Measurements from ENCODE around the gene BAIAP2. TPM values are rescaled to one million over a fixed set of nuclear protein-coding genes. Genes with fewer than 3 reads are reported as not detected.

Gene BAIAP2
- polyA plus RNA-seq, 2 of the 4 experiments (the other 2 are of a cell fraction): 7.1 to 27.5 TPM

DNA sequence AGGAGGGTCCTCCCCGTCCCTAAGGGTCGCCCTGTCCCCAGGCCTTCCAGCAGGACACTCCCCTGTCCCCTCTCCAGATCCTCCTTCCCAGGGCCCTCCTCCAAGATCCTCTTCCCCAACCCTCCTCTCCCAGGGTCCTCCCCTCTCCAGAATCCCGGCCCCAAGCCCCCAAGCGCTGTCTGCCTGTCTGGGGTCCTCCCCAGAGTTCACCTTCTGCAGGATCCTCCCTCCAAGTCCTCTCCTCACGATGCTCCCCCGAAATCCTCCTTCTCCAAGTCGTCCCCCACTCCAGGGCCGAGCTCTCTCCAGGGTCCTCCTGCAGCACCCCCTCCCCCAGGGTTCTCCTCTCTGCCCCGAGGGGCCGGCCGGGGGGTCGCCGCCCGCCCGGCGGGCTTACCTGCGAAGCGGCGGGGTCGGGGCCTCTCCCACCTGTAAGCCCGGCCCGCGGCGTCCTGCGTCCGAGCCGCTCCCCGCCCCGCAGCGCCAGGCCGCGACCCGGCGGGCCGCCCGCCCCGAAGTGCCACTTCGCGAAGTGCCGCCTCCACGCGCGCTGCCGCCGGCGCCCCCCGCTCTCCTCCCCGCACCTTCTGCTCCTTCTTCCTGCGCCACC is 678 bp upstream of the BAIAP2 start:
- no peak for TF ChIP-seq FOXS1 (CRISPR knock-in tag; IDR thresholded peaks at IDR 0.05)
- TF ChIP-seq PHF8 (IDR thresholded peaks at IDR 0.05; ENCODE audit: borderline replicate concordance, low read depth): 0 out of 2 replicates have a peak, but pooled peaks have one; percentile 23
- ChIA-PET POLR2A (no interaction called here), CTCF (interaction anchor here (3.4 to 37.9 kb wide), 2 partner anchors 10 to 64 kb away, joined by 33 to 880 read pairs; no protein-coding TSS in a partner anchor)
- Histone ChIP-seq H3K27ac (peak overlapping the region; percentile 71 to 90), H3K4me1 (peaks cover 13% of the 10 kb centered on the region; the same call in 2 of the 3 replicates), H3K9me3 (no peaks in the 10 kb centered on the region), H3K4me2 (peak overlapping the region; percentile 95), H3K4me3 (peak overlapping the region; percentile 72)
- ATAC-seq: peak; percentile 27 to 62
- no peak for FAIRE-seq
- 9% methylated on average over 18 of the region's 49 CpGs for WGBS (ENCODE audit: missing lambda C conversion rate)
- DNase-seq (ENCODE audit: low read depth in 1 of 2, low spot score in 1 of 2): no peak

DNA sequence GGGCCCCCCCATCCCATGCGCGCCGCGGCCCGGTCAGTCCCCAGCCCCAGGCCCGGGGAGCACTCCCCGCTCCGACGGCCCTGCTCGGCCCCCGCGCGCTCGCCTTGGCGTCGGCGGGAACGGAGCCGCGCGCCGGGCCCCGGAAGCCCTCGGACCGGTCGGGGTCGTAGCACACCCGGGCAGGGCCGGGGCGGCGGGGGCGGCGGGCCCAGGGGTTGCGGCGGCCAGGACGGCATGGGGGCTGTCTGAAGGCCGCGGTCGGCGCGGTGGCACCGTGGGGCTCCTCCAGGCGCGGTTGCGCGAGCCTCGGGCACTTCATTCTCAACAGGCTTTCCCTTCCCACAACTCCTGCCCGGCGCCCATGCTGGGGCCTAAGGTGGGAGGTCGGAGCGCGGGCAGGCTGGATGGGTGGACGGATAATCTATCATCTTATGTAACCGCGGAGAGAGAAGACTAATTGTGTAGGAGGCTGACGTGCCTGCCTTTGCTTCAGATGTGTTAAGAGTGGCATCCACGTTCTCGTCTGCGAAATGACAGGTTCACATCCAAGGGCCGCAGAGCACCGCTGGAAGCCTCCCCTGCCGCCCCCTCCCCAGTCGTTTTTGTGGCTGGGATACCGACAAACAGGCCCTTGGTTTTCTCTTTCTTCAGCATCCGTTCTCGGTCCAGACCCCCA is 708 bp downstream of the BAIAP2 start:
- no peak for TF ChIP-seq RFX5 (IDR thresholded peaks at IDR 0.05)
- TF ChIP-seq, protein P1, sequence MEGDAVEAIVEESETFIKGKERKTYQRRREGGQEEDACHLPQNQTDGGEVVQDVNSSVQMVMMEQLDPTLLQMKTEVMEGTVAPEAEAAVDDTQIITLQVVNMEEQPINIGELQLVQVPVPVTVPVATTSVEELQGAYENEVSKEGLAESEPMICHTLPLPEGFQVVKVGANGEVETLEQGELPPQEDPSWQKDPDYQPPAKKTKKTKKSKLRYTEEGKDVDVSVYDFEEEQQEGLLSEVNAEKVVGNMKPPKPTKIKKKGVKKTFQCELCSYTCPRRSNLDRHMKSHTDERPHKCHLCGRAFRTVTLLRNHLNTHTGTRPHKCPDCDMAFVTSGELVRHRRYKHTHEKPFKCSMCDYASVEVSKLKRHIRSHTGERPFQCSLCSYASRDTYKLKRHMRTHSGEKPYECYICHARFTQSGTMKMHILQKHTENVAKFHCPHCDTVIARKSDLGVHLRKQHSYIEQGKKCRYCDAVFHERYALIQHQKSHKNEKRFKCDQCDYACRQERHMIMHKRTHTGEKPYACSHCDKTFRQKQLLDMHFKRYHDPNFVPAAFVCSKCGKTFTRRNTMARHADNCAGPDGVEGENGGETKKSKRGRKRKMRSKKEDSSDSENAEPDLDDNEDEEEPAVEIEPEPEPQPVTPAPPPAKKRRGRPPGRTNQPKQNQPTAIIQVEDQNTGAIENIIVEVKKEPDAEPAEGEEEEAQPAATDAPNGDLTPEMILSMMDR (IDR thresholded peaks at IDR 0.05): 0 out of 3 replicates have a peak, but pooled peaks have one; percentile 3
- DNase-seq (ENCODE audit: low read depth in 1 of 2, low spot score in 1 of 2): no peak
- WGBS (ENCODE audit: missing lambda C conversion rate): 60% methylated on average over 28 of the region's 66 CpGs
- no peaks in the 10 kb centered on the region for H3K9me3 ChIP-seq
- CTCF ChIA-PET: interaction anchor here (1.5 to 37.9 kb wide), 3 partner anchors 8 to 62 kb away, joined by 6 to 880 read pairs (median 26); no protein-coding TSS in a partner anchor
- H3K4me1 ChIP-seq: peaks cover 26% of the 10 kb centered on the region
- peak in 1 of 2 experiments; percentile 2; a peak in 2 of 6 replicates for ATAC-seq
- H3K4me3 ChIP-seq: peak overlapping the region; percentile 72
- H3K4me2 ChIP-seq: peak overlapping the region; percentile 82
- POLR2A ChIA-PET: interaction anchor here (0.7 to 1.4 kb wide), 7 partner anchors 8 to 187 kb away, joined by 3 to 9 read pairs (median 4); partner anchors contain the start of gene CEP131
- FAIRE-seq: no peak
- peak overlapping the region; percentile 72 to 90 for H3K27ac ChIP-seq

DNA sequence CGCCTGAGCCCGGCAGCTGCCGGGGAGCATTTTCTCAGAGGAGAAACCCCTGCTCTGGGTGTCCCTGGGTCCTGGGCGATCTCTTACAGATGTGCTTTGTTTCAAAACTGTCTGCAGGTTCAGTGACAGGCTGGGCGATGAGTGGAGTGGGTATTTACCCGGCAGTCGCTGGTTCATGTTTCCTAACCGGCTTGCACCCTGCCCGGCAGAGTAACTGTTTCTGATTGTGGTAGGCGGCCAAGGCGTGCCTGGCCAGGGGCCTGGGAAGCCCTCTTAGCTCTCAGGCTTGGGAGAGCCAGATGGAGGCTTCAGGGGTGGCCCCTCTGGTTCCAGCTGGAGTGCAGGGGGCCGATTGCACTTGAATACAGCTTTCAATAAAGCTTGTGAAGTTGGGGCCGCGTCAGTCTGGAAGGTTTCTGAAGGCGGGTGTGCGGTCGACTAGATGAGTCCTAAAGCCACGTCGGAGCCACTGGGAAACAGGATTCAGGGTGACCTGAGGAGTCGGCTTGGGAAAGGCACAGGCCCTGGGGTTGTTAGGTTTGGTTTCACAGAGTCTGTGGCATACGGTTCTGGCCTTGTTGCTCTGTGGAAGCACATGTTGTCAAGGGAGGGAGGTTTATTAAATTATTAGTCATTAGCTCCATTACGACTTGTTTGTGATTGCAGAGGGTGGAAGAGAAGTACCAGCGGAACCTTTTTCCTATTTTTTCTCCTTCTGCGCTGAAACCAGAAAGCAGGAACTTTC is 1.4 kb downstream of the BAIAP2 start:
- peak overlapping the region; percentile 82 for H3K4me2 ChIP-seq
- DNase-seq (ENCODE audit: low read depth in 1 of 2, low spot score in 1 of 2) (no peak), FAIRE-seq (no peak), ATAC-seq (no peak)
- WGBS (ENCODE audit: missing lambda C conversion rate): 93% methylated on average over 24 of the region's 24 CpGs
- H3K4me1 ChIP-seq: peaks cover 33% of the 10 kb centered on the region
- POLR2A ChIA-PET: interaction anchor here (1.4 kb wide), 1 partner anchor 187 kb away, joined by 5 read pairs; the partner anchor contains the start of gene CEP131
- peak overlapping the region; percentile 72; the same call in 2 of the 3 replicates for H3K4me3 ChIP-seq
- no peak for TF ChIP-seq TP53 (CRISPR knock-in tag; IDR thresholded peaks at IDR 0.05)
- TF ChIP-seq RNF2 (IDR thresholded peaks at IDR 0.05; ENCODE audit: borderline replicate concordance, low read depth): no peak
- TF ChIP-seq, protein P2, sequence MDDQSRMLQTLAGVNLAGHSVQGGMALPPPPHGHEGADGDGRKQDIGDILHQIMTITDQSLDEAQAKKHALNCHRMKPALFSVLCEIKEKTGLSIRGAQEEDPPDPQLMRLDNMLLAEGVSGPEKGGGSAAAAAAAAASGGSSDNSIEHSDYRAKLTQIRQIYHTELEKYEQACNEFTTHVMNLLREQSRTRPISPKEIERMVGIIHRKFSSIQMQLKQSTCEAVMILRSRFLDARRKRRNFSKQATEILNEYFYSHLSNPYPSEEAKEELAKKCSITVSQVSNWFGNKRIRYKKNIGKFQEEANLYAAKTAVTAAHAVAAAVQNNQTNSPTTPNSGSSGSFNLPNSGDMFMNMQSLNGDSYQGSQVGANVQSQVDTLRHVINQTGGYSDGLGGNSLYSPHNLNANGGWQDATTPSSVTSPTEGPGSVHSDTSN (IDR thresholded peaks at IDR 0.05): no peak
- TF ChIP-seq, protein P3, sequence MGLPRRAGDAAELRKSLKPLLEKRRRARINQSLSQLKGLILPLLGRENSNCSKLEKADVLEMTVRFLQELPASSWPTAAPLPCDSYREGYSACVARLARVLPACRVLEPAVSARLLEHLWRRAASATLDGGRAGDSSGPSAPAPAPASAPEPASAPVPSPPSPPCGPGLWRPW (IDR thresholded peaks at IDR 0.05): no peak
- TF ChIP-seq, protein P1 (IDR thresholded peaks at IDR 0.05): no peak
- no peak for TF ChIP-seq RARB (CRISPR knock-in tag; IDR thresholded peaks at IDR 0.05)
- TF ChIP-seq SREBF2 (IDR thresholded peaks at IDR 0.05): no peak
- TF ChIP-seq HOXB13 (CRISPR knock-in tag; IDR thresholded peaks at IDR 0.05; ENCODE audit: low read depth): no peak
- TF ChIP-seq BHLHE40 (IDR thresholded peaks at IDR 0.05; ENCODE audit: low read depth, low read length): no peak
- TF ChIP-seq, protein P4, sequence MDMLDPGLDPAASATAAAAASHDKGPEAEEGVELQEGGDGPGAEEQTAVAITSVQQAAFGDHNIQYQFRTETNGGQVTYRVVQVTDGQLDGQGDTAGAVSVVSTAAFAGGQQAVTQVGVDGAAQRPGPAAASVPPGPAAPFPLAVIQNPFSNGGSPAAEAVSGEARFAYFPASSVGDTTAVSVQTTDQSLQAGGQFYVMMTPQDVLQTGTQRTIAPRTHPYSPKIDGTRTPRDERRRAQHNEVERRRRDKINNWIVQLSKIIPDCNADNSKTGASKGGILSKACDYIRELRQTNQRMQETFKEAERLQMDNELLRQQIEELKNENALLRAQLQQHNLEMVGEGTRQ (IDR thresholded peaks at IDR 0.05): no peak
- no peak for TF ChIP-seq KDM5A (IDR thresholded peaks at IDR 0.05)
- TF ChIP-seq NR3C1 (IDR thresholded peaks at IDR 0.05): no peak
- TF ChIP-seq KDM1A (IDR thresholded peaks at IDR 0.05; ENCODE audit: low read depth): no peak
- TF ChIP-seq RCOR1 (IDR thresholded peaks at IDR 0.05; ENCODE audit: low read depth, low read length): no peak
- no peak for TF ChIP-seq RFX5 (IDR thresholded peaks at IDR 0.05)
- TF ChIP-seq TFCP2L1 (CRISPR knock-in tag; IDR thresholded peaks at IDR 0.05): no peak
- TF ChIP-seq CBX8 (IDR thresholded peaks at IDR 0.05): no peak
- no peak for TF ChIP-seq HOXB5 (CRISPR knock-in tag; IDR thresholded peaks at IDR 0.05)
- CTCF ChIA-PET: interaction anchor here (1.0 to 37.9 kb wide), 6 partner anchors 8 to 62 kb away, joined by 3 to 880 read pairs (median 5); no protein-coding TSS in a partner anchor
- no peak overlapping the region for H3K27ac ChIP-seq
- H3K9me3 ChIP-seq: no peaks in the 10 kb centered on the region

Measured in A549 (cell line).